Astrocyte (in vitro differentiated cells and primary cell): ENCODE data around the gene ALPL. TPM values are rescaled to one million over a fixed set of nuclear protein-coding genes. Genes with fewer than 3 reads are reported as not detected.

Experiments
- DNase-seq: peaks from one replicate; pipeline ENCODE4 v3.0.0-alpha.2; 2010; ENCODE audit warnings: low read depth
- FAIRE-seq: peaks from 2 replicates; lab custom pipeline; 2011; peaks lifted over from hg19 to GRCh38; lab: Jason Lieb, UNC
- H2AFZ ChIP-seq: 2 replicates; pipeline ENCODE4 v1.6.0; 2012; ENCODE audit warnings: low read depth, low read length, inconsistent platforms
- H3K27ac ChIP-seq: 2 replicates; pipeline ENCODE4 v1.5.1; 2011; ENCODE audit warnings: low read depth, low read length, inconsistent platforms
- H3K27me3 ChIP-seq: 2 replicates; pipeline ENCODE4 v1.6.0; 2011; ENCODE audit warnings: low read length, inconsistent platforms; ENCODE audit not compliant: insufficient read depth
- H3K36me3 ChIP-seq: 2 replicates; pipeline ENCODE4 v1.5.1; 2011; ENCODE audit warnings: low read length, inconsistent platforms; ENCODE audit not compliant: insufficient read depth
- H3K4me1 ChIP-seq: 2 replicates; pipeline ENCODE4 v1.5.1; 2011; ENCODE audit warnings: low read length, inconsistent platforms; ENCODE audit not compliant: insufficient read depth
- H3K4me2 ChIP-seq: 2 replicates; pipeline ENCODE4 v1.6.0; 2012; ENCODE audit warnings: low read length, inconsistent platforms
- H3K4me3 ChIP-seq: 2 replicates; pipeline ENCODE4 v1.5.1; 2011; ENCODE audit warnings: low read depth, mild to moderate bottlenecking, low read length, inconsistent platforms; ENCODE audit not compliant: insufficient read depth
- H3K79me2 ChIP-seq: 2 replicates; pipeline ENCODE4 v1.6.0; 2012; ENCODE audit warnings: mild to moderate bottlenecking, low read length, inconsistent platforms; ENCODE audit not compliant: insufficient read depth
- H3K9ac ChIP-seq: 2 replicates; pipeline ENCODE4 v1.6.0; 2012; ENCODE audit warnings: mild to moderate bottlenecking, low read length, inconsistent platforms
- H3K9me3 ChIP-seq: 2 replicates; pipeline ENCODE4 v1.5.1; 2012; ENCODE audit warnings: low read depth, mild to moderate bottlenecking, low read length, inconsistent platforms; ENCODE audit not compliant: insufficient read depth
- H4K20me1 ChIP-seq: 2 replicates; pipeline ENCODE4 v1.6.0; 2012; ENCODE audit warnings: low read length, inconsistent platforms; ENCODE audit not compliant: insufficient read depth
- H3K27ac Mint-ChIP-seq: one replicate; pipeline ENCODE4 v1.8.0; 2021; ENCODE audit warnings: mild to moderate bottlenecking, mixed read lengths; ENCODE audit not compliant: unreplicated experiment
- H3K27me3 Mint-ChIP-seq: one replicate; pipeline ENCODE4 v1.8.0; 2021; ENCODE audit warnings: low read depth, mixed read lengths; ENCODE audit not compliant: unreplicated experiment
- H3K36me3 Mint-ChIP-seq: one replicate; pipeline ENCODE4 v1.8.0; 2021; ENCODE audit warnings: low read depth, mixed read lengths; ENCODE audit not compliant: unreplicated experiment
- H3K4me1 Mint-ChIP-seq: one replicate; pipeline ENCODE4 v1.8.0; 2021; ENCODE audit warnings: low read depth, mixed read lengths; ENCODE audit not compliant: unreplicated experiment
- H3K4me3 Mint-ChIP-seq: one replicate; pipeline ENCODE4 v1.8.0; 2021; ENCODE audit warnings: mild to moderate bottlenecking, moderate library complexity, mixed read lengths; ENCODE audit not compliant: unreplicated experiment
- H3K9me3 Mint-ChIP-seq: one replicate; pipeline ENCODE4 v1.8.0; 2021; ENCODE audit warnings: mild to moderate bottlenecking, mixed read lengths; ENCODE audit not compliant: unreplicated experiment
- EZH2 ChIP-seq: IDR thresholded peaks from 2 replicates; pipeline ENCODE4 v1.6.1; 2012; ENCODE audit warnings: mild to moderate bottlenecking, low read length, inconsistent platforms; ENCODE audit not compliant: insufficient read depth
- total RNA-seq: library from RNA; stranded (reverse); gene quantifications from 2 replicates; pipeline ENCODE4 v1.2.1, GENCODE V29; 2021
- TF ChIP-seq, protein P1 (sequence below): IDR thresholded peaks from 2 replicates; pipeline ENCODE4 v1.5.1; 2011; ENCODE audit warnings: low read depth, mild to moderate bottlenecking, inconsistent platforms, low read length, moderate library complexity; ENCODE audit not compliant: insufficient read depth

The ALPL gene
- total RNA-seq, 1 donor from 2014 or later, result 24.3 TPM

DNA sequence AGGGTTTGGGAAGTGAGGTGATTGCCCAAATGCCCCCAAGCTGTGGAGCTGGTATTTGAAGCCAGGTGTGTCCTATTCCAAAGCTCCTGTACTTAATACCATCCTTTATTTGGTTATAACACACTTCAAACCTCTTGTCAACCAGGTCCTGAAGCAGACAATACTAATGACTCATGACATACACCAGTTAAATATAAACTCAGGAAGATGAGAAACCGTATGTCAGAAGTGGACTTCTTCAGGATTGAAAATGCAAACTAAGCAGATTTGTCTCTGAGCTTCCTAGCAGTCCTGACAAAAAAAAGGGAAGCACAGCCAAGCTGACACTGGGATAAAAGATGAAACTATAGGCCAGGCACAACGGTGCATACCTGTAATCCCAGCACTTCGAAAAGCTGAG is 70.6 kb downstream of the ALPL start:
- H3K27me3 ChIP-seq, result no peaks in the 10 kb centered on the region
- H3K27ac ChIP-seq, result no peak overlapping the region
- H3K4me2 ChIP-seq, result no peak overlapping the region
- no peaks in the 10 kb centered on the region for H3K36me3 ChIP-seq
- H3K36me3 Mint-ChIP-seq, result no peaks in the 10 kb centered on the region
- peaks cover 5% of the 10 kb centered on the region for H3K4me1 ChIP-seq
- H3K79me2 ChIP-seq, result no peaks in the 10 kb centered on the region
- peaks cover 3% of the 10 kb centered on the region for H3K9me3 ChIP-seq
- H3K4me3 Mint-ChIP-seq, result no peak overlapping the region
- no peaks in the 10 kb centered on the region for H3K9me3 Mint-ChIP-seq
- H3K27ac Mint-ChIP-seq, result peak overlapping the region; percentile 62
- no peaks in the 10 kb centered on the region for H4K20me1 ChIP-seq
- peaks cover 6% of the 10 kb centered on the region for H3K27me3 Mint-ChIP-seq
- TF ChIP-seq EZH2, result no peak
- TF ChIP-seq, protein P1, sequence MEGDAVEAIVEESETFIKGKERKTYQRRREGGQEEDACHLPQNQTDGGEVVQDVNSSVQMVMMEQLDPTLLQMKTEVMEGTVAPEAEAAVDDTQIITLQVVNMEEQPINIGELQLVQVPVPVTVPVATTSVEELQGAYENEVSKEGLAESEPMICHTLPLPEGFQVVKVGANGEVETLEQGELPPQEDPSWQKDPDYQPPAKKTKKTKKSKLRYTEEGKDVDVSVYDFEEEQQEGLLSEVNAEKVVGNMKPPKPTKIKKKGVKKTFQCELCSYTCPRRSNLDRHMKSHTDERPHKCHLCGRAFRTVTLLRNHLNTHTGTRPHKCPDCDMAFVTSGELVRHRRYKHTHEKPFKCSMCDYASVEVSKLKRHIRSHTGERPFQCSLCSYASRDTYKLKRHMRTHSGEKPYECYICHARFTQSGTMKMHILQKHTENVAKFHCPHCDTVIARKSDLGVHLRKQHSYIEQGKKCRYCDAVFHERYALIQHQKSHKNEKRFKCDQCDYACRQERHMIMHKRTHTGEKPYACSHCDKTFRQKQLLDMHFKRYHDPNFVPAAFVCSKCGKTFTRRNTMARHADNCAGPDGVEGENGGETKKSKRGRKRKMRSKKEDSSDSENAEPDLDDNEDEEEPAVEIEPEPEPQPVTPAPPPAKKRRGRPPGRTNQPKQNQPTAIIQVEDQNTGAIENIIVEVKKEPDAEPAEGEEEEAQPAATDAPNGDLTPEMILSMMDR, result no peak
- H3K4me3 ChIP-seq, result no peak overlapping the region
- no peak for FAIRE-seq
- no peak for DNase-seq
- no peak overlapping the region for H3K9ac ChIP-seq
- no peak overlapping the region for H2AFZ ChIP-seq
- peaks cover 7% of the 10 kb centered on the region for H3K4me1 Mint-ChIP-seq

DNA sequence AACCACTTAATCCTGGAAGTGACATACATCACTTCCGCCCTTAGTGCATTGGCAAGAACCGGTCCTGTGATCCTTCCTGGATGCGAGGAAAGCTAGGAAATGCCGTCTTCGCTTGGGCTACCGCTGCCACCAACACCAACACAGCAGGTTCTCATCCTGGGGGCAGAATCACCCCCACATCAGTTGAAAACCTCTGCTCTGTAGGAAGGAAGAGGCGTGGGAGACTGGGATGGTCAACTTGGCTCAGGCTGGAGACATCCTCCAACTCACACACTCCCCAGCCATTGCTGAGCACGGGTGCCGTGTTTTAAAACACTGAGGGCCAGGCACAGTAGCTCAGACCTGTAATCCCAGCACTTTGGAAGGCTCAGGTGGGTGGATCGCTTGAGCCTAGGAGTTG is 74.9 kb downstream of the ALPL start:
- no peak for DNase-seq
- Mint-ChIP-seq H3K36me3 (no peaks in the 10 kb centered on the region), H3K27ac (no peak overlapping the region), H3K27me3 (peaks cover 12% of the 10 kb centered on the region), H3K4me3 (no peak overlapping the region), H3K9me3 (peaks cover 3% of the 10 kb centered on the region), H3K4me1 (peaks cover 22% of the 10 kb centered on the region)
- H3K79me2 ChIP-seq, result no peaks in the 10 kb centered on the region
- H3K36me3 ChIP-seq, result no peaks in the 10 kb centered on the region
- no peak overlapping the region for H3K4me2 ChIP-seq
- TF ChIP-seq EZH2, result no peak
- TF ChIP-seq, protein P1, result no peak
- H3K9me3 ChIP-seq, result peaks cover 3% of the 10 kb centered on the region
- H3K27ac ChIP-seq, result no peak overlapping the region
- H3K4me1 ChIP-seq, result peaks cover 23% of the 10 kb centered on the region
- no peaks in the 10 kb centered on the region for H4K20me1 ChIP-seq
- H3K27me3 ChIP-seq, result no peaks in the 10 kb centered on the region
- no peak for FAIRE-seq
- H2AFZ ChIP-seq, result no peak overlapping the region
- H3K4me3 ChIP-seq, result no peak overlapping the region
- no peak overlapping the region for H3K9ac ChIP-seq

DNA sequence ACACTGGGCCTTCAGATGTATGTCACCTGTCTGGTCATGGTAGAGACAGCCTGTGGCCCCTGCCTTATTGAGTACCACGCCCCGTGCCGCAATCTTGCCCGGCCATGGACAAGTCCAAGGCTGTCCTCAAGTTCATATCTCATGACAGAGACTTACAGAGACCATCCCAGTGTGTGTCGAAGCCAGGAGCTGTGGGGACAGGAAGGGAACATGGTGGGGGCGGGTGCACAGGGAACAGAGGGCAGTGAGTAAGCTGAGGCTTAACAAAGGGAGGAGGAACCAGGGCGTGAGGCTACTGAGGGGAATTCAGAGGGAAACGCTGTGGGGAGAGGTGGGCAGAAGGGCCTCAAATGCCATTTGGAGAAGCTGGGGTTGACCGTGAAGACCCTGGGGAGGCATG is 75.8 kb downstream of the ALPL start:
- DNase-seq (no peak), FAIRE-seq (no peak)
- peaks cover 3% of the 10 kb centered on the region for H3K9me3 Mint-ChIP-seq
- TF ChIP-seq, protein P1, result no peak
- TF ChIP-seq EZH2, result no peak
- H3K36me3 Mint-ChIP-seq, result no peaks in the 10 kb centered on the region
- peaks cover 23% of the 10 kb centered on the region for H3K4me1 ChIP-seq
- H3K4me3 ChIP-seq, result no peak overlapping the region
- H3K79me2 ChIP-seq, result no peaks in the 10 kb centered on the region
- peaks cover 3% of the 10 kb centered on the region for H3K9me3 ChIP-seq
- H3K27ac Mint-ChIP-seq, result peak overlapping the region; percentile 75
- no peaks in the 10 kb centered on the region for H3K27me3 ChIP-seq
- no peak overlapping the region for H3K4me2 ChIP-seq
- H3K27ac ChIP-seq, result no peak overlapping the region
- H3K27me3 Mint-ChIP-seq, result peaks cover 16% of the 10 kb centered on the region
- no peaks in the 10 kb centered on the region for H3K36me3 ChIP-seq
- no peak overlapping the region for H3K4me3 Mint-ChIP-seq
- H4K20me1 ChIP-seq, result no peaks in the 10 kb centered on the region
- H3K9ac ChIP-seq, result no peak overlapping the region
- peak overlapping the region; percentile 54 for H2AFZ ChIP-seq
- peaks cover 15% of the 10 kb centered on the region for H3K4me1 Mint-ChIP-seq
